Esophagus squamous epithelium (tissue), 4 donors: ENCODE results near the gene MED16.

Experiments used
- CTCF ChIP-seq, 6 experiments: fragments of 450-650 bp in 4 of 6; fragments of 200-600 bp in 2 of 6; sonication (generic) in 2 of 6; IDR thresholded peaks; one replicate each; pipeline ENCODE4 v1.5.1; 2016 to 2019; ENCODE audit warnings: antibody characterized with exemption in 6 of 6, mild to moderate bottlenecking in 4 of 6, moderate library complexity in 4 of 6
- POLR2A ChIP-seq, 4 donors: fragments of 450-650 bp; IDR thresholded peaks; one replicate each; pipeline ENCODE4 v1.6.1; 2017; ENCODE audit warnings: antibody characterized with exemption in 4 of 4, mild to moderate bottlenecking in 4 of 4, moderate library complexity in 3 of 4

- no peak for TF ChIP-seq CTCF (IDR thresholded peaks at IDR 0.05)
- TF ChIP-seq POLR2A (IDR thresholded peaks at IDR 0.05) = no peak
Observed at GRCh38 chr19:887072-887471, 5.9 kb downstream of the MED16 start.
